HuH-7.5 (cell line): ENCODE data around the gene GLRX.
"Not testable (repeated sequence)": the region's sequence is repeated elsewhere in the genome, so short reads cannot be mapped to it uniquely, and the experiment has no call there.

ENCODE experiments used
- DNase-seq: peaks from one replicate; pipeline ENCODE4 v3.0.0; 2011; ENCODE audit warnings: low spot score

The GLRX gene

GRCh38 chr5:95826949-95827891 lies 4.7 kb upstream of the GLRX start:
- no peak for DNase-seq

GRCh38 chr5:95825495-95825894 lies 3.0 kb upstream of the GLRX start:
- no peak for DNase-seq

DNA sequence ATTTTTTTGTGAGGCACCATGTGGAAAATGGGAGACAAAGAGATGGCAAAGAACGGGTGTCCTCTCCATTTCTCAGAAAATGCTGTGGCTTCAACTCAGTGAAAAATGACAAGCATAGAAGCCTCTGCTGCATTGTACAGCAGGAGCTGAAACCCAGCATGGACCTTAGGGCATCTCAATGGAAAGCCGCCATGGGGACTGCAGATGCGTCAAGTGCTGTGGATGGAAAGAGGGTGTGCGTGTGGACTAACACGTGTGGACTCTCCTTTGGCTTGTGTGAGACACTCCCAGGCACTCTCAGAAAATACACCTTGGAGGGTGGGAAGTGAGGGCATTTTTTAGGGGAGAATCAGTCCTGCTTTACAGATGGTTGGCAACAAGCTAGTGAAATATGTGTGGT lies 2.2 kb upstream of the GLRX start:
- DNase-seq, result no peak

DNA sequence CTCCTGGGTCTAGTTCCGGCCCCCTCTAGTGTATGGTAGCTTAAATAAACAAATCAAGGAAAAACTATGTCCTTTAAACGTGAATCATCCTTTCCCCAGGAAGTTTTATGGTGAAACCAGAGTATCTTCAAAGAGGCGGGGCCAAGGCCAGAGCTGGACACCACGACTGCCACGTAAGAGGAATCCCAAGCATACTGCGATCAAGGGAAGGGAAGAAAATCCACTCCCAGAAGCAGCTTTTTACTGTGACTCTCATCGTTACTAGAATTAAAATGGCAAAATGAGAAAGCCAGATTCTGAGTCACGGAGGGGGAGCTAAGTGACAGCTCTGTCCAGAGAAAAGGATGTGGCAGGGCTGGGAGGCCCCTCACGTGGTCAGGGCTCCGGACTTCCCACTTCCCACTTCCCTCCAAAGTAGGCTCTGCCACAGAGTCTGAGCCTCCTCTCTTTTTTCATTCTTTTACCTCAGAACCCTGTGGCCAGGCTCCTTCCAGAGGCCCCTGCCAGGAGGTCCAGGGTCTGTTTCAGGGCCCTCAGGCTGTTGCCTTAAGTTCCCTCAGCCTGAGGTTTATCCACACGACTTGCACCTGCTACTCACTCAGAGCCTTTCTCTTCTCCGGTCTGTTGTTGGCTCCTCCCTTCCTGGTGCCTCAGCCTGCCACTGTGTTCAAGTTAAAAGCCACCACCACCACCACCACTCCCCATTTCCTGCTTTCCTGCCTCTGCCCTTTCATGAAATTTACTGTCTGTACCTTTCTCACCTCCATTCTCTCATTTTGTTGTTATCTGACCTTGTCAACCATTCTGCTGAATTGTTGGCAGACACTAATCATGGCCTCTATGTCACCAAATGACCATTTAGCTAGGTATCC lies 1.4 kb upstream of the GLRX start:
- no peak for DNase-seq

DNA sequence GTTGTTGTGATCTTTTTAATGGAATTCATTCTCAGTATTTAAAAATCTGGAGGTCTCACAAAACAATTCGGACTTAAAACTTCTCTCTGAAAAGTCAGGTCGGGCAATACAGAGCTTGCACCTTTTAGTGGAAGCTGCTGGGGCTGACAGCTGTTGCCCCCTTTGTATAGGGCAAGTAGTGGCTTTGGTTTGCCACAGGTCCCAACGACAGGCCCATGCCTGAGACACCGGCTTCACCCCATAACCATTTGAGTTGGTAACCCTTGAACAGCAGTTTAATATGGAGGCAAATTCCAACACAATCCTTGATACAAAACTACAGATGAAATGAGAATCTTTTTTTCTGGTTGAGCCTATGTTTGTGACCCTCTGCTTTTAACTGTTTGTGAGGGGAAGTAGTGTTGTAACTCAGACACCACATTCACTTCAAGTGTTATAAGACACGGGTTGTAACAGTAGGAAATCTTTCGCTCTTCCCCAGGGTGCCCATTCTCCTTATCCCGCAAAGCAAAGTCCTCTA lies 752 bp upstream of the GLRX start:
- no peak for DNase-seq

- no peak for DNase-seq
These were observed 434 bp downstream of the GLRX start for GRCh38 chr5:95822043-95822541.

DNA sequence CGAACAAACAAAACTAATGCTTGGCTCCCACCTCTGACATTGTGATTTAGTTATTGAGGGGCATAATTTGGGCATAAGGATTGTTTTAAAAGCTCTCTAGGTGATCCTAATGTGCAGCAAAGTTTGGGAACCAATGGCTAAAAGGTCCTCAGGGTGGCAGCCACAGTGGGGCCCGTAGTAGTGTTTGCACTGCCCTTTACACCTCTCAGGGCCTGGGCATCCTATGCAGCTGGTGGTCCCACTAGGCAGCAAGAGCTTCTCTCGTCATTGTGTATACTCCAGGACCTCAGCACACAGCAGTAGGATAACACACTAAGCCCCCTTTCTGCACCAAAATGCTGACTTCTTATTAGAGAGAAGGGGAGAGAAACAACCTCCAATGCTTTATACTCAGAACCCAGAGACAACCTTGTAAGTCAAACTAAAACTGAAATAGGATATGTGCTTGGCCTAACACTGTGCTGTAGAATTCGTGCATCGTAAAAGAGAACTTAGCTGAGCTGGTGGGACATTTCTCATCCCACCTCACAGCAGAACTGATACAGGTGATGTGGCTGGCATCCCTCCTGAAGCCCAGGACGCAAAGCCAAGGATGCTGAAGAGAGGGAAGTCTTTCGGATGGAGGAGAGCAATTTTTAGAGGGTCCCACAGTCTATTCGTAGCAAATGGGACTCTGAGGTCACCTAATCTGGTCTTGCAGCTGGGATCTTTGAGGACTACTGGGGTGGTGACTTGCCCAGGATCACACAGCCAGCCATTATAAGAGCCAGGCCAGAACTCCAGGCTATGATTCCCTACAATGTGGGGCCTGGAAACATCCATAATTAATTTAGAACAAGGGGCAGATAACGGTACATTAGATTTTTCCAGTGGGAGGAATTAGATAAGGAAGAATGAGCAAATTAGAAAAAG lies 1.2 kb downstream of the GLRX start:
- DNase-seq, result no peak

GRCh38 chr5:95818181-95819147 lies 4.1 kb downstream of the GLRX start:
- no peak for DNase-seq

DNA sequence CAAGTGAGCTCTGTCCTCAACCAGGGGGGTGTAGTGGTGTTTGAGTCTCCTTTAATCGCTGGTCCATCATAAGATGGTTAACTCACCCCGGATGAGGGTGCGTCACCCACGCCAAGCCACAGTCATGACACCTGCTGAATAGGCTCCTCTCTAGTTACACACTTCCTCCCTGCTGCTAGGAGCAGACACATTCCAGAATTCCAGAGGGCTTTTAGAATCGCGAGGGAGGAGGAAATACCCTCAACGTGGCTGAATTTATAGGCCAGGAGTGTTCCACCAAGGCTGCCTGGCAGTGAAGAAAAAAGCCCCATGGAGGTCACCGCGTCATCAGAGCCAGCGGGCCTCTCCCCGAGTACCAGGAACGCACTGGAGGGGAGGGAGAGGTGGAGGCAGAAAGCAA lies 5.1 kb downstream of the GLRX start:
- no peak for DNase-seq

DNA sequence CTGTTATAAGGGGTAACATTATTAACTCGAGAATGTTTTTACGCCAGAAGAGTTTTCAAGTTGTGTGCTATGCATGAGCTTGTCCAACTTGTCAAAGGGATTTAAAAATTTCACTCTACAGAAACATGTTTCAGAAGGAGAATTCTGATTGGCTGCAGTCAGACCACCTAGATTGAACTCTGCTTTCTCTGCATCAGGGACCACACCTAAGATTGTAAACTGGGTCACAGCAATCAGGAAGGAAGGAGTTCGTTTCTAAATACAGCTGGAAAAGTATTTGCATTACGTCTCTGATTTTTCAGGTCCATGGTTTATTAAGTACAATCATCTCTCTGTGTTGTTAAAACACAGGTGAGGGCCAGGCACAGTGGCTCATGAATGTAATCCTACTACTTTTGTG lies 5.8 kb downstream of the GLRX start:
- DNase-seq, result no peak

GRCh38 chr5:95816341-95816740 lies 6.2 kb downstream of the GLRX start:
- no peak for DNase-seq

- no peak for DNase-seq
These were observed 7.3 kb downstream of the GLRX start for GRCh38 chr5:95815155-95815729.

DNA sequence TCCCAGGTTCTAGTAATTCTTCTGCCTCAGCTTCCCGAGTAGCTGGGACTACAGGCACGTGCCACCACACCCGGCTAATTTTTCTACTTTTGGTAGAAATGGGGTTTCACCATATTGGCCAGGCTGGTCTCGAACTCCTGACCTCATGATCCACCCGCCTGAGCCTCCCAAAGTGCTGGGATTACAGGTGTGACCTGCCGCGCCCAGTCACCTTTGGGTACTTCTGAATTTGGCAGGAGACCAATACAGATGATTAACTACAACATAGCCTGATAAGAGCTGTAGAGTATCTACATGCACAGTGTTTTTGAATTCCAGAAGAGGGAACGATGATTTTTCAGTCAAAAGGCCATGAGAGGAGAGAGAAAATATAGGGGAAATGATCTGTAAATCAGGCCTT lies 9.5 kb downstream of the GLRX start:
- not testable (repeated sequence) for DNase-seq

GRCh38 chr5:95812074-95812471 lies 10.5 kb downstream of the GLRX start:
- no peak for DNase-seq

DNA sequence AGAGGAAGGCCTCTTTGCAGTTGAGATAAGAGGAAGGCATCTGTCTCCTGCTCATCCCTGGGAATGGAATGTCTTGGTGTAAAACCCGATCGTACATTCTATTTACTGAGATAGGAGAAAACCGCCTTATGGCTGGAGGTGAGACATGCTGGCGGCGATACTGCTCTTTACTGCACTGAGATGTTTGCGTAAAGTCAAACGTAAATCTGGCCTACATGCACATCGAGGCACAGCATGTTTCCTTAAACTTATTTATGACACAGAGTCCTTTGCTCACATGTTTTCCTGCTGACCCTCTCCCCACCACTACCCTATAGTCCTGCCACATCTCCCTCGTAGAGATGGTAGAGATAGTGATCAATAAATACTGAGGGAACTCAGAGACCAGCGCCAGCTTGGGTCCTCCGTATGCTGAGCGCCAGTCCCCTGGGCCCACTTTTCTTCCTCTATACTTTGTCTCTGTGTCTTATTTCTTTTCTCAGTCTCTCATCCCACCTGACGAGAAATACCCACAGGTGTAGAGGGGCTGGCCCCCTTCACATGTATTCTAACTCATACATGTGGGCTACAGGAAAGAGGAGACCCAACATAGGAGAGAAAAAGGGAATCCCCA lies 11.0 kb downstream of the GLRX start:
- DNase-seq, result not testable (repeated sequence)

GRCh38 chr5:95811126-95811423 lies 11.5 kb downstream of the GLRX start:
- not testable (repeated sequence) for DNase-seq

GRCh38 chr5:95810305-95811125 lies 12.0 kb downstream of the GLRX start:
- no peak for DNase-seq

DNA sequence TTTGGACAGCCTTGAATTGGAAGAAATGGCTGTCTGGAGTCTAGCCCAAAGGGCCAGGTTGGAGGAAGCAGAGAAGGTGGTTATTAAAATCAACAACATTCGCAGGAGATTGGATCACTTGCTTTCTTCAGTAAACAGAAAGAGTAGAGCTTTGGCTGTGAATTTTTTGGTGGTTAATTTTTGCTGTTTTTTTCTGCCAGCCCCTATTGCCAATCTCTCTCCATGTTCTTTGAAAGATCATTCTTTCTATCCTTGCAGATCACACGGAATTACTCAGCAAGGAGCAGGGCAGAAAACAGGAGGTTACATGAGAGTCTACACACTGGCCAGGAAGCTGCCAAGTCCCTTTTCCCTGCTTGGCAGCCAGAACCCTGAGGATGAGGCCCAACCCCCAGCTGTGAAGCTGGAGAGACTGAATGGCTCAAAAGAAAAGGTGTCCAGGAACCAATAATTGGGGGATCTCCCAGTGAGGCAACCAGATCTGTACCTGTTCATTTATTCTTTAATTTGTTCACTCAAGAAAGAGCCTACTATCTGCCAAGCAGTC lies 13.0 kb downstream of the GLRX start:
- no peak for DNase-seq
